Breast epithelium (tissue), 4 donors: Measurements from ENCODE around the gene ATP8B4. TPM values are rescaled to one million over a fixed set of nuclear protein-coding genes. Genes with fewer than 3 reads are reported as not detected.

Experiments
- DNase-seq, 2 donors: peaks; one replicate each; pipeline ENCODE4 v3.0.0-alpha.2; 2019; ENCODE audit warnings: low spot score in 2 of 2
- H3K27ac ChIP-seq, 2 donors: fragments of 200-600 bp; sonication (generic) in 1 of 2; one replicate each; pipeline ENCODE4 v1.5.1; 2016 to 2019; ENCODE audit warnings: mild to moderate bottlenecking in 1 of 2
- H3K27me3 ChIP-seq, 2 donors: fragments of 200-600 bp; sonication (generic) in 1 of 2; one replicate each; pipeline versions ENCODE4 v1.5.1 to v1.6.0; 2017 to 2019; ENCODE audit warnings: control low read depth in 1 of 2, mild to moderate bottlenecking in 1 of 2
- H3K36me3 ChIP-seq: fragments of 200-600 bp; one replicate; pipeline ENCODE4 v1.5.1; 2019
- H3K4me1 ChIP-seq, 2 donors: fragments of 200-600 bp; sonication (generic); one replicate each; pipeline ENCODE4 v1.5.1; 2016 to 2019; ENCODE audit warnings: control low read depth in 1 of 2
- H3K4me3 ChIP-seq, 3 donors: fragments of 200-600 bp; sonication (generic); 1 replicate in 2 of 3; 2 replicates in 1 of 3; pipeline ENCODE4 v1.5.1; 2016 to 2019; ENCODE audit warnings: mild to moderate bottlenecking in 3 of 3, moderate library complexity in 2 of 3
- H3K9me3 ChIP-seq, 2 donors: fragments of 200-600 bp; sonication (generic) in 1 of 2; one replicate each; pipeline ENCODE4 v1.5.1; 2016 to 2019; ENCODE audit warnings: control low read depth in 1 of 2
- POLR2A ChIP-seq: fragments of 450-650 bp; IDR thresholded peaks from one replicate; pipeline ENCODE4 v1.6.1; 2016; ENCODE audit warnings: antibody characterized with exemption, mild to moderate bottlenecking, moderate library complexity
- POLR2AphosphoS5 ChIP-seq, 3 donors: sonication (generic); formaldehyde crosslinking; IDR thresholded peaks; one replicate each; pipeline ENCODE4 v1.6.1; 2017; ENCODE audit warnings: antibody characterized with exemption in 3 of 3
- intact Hi-C: fragments of 100-400 bp; cut with DNase I; formaldehyde crosslinking; loops from one replicate; pipeline ENCODE4 v1.15.1; 2023; ENCODE audit warnings: low total_unique reads
- total RNA-seq, 3 donors: library from RNA; depleted of rRNA; stranded (reverse); fragments of >200 nt; gene quantifications; one replicate each; pipeline ENCODE4 v1.1.0, GENCODE V29; 2016
- TF ChIP-seq, protein P1 (sequence below), 3 donors: fragments of 450-650 bp; IDR thresholded peaks; one replicate each; pipeline ENCODE4 v1.5.1; 2016 to 2017; ENCODE audit warnings: antibody characterized with exemption in 3 of 3, mild to moderate bottlenecking in 3 of 3, moderate library complexity in 3 of 3

ATP8B4 gene
- total RNA-seq, 3 donors from 2014 or later, result 7.9 to 28.3 (median 9.5) TPM

DNA sequence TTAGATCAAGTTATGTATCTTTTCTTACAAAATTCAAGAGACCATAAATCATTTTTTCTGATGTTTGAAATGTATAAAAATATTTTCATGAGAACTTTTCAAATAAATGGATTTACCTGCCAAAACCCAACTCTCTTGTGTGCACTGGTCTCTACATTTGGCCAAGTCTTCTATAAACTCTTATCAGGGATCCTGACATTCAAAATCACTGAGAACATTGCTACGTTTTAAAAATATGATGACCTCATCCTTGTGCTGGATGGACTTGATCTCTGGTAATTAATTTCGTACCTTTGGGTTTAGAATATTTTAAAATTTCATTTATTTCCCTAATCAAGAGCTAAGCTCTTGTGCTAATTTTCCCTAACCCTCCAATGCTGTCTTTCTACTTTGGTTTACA is 127.4 kb downstream of the ATP8B4 start:
- Histone ChIP-seq H3K36me3 (no peaks in the 10 kb centered on the region), H3K9me3 (no peaks in the 10 kb centered on the region), H3K4me1 (no peaks in the 10 kb centered on the region), H3K27ac (no peak overlapping the region), H3K27me3 (no peaks in the 10 kb centered on the region), H3K4me3 (no peak overlapping the region)
- intact Hi-C loops, result no loop called here
- DNase-seq, result no peak
- TF ChIP-seq POLR2A (no peak), POLR2AphosphoS5 (IDR thresholded peaks at IDR 0.05) (no peak)
- TF ChIP-seq, protein P1, sequence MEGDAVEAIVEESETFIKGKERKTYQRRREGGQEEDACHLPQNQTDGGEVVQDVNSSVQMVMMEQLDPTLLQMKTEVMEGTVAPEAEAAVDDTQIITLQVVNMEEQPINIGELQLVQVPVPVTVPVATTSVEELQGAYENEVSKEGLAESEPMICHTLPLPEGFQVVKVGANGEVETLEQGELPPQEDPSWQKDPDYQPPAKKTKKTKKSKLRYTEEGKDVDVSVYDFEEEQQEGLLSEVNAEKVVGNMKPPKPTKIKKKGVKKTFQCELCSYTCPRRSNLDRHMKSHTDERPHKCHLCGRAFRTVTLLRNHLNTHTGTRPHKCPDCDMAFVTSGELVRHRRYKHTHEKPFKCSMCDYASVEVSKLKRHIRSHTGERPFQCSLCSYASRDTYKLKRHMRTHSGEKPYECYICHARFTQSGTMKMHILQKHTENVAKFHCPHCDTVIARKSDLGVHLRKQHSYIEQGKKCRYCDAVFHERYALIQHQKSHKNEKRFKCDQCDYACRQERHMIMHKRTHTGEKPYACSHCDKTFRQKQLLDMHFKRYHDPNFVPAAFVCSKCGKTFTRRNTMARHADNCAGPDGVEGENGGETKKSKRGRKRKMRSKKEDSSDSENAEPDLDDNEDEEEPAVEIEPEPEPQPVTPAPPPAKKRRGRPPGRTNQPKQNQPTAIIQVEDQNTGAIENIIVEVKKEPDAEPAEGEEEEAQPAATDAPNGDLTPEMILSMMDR (IDR thresholded peaks at IDR 0.05), result no peak

GRCh38 chr15:49990835-49991545 is 128.0 kb downstream of the ATP8B4 start:
- no peak overlapping the region for H3K4me3 ChIP-seq
- intact Hi-C loops, result no loop called here
- H3K36me3 ChIP-seq, result no peaks in the 10 kb centered on the region
- no peak overlapping the region for H3K27ac ChIP-seq
- TF ChIP-seq POLR2AphosphoS5 (IDR thresholded peaks at IDR 0.05) (no peak), POLR2A (no peak)
- TF ChIP-seq, protein P1 (IDR thresholded peaks at IDR 0.05), result no peak
- H3K9me3 ChIP-seq, result no peaks in the 10 kb centered on the region
- H3K4me1 ChIP-seq, result no peaks in the 10 kb centered on the region
- H3K27me3 ChIP-seq, result no peaks in the 10 kb centered on the region
- no peak for DNase-seq

GRCh38 chr15:49989498-49989897 is 129.5 kb downstream of the ATP8B4 start:
- intact Hi-C loops, result no loop called here
- Histone ChIP-seq H3K9me3 (no peaks in the 10 kb centered on the region), H3K36me3 (no peaks in the 10 kb centered on the region), H3K27me3 (no peaks in the 10 kb centered on the region), H3K4me1 (no peaks in the 10 kb centered on the region), H3K27ac (no peak overlapping the region), H3K4me3 (no peak overlapping the region)
- TF ChIP-seq POLR2A (no peak), POLR2AphosphoS5 (IDR thresholded peaks at IDR 0.05) (peak in 1 of 3 donors; percentile 30)
- TF ChIP-seq, protein P1 (IDR thresholded peaks at IDR 0.05), result no peak
- DNase-seq, result no peak

- Histone ChIP-seq H3K27me3 (no peaks in the 10 kb centered on the region), H3K4me1 (no peaks in the 10 kb centered on the region), H3K27ac (no peak overlapping the region), H3K36me3 (no peaks in the 10 kb centered on the region), H3K9me3 (no peaks in the 10 kb centered on the region), H3K4me3 (no peak overlapping the region)
- no peak for DNase-seq
- intact Hi-C loops, result no loop called here
- TF ChIP-seq POLR2A, result no peak
- TF ChIP-seq, protein P1 (IDR thresholded peaks at IDR 0.05), result no peak
- no peak for TF ChIP-seq POLR2AphosphoS5 (IDR thresholded peaks at IDR 0.05)
These were observed 130.3 kb downstream of the ATP8B4 start for GRCh38 chr15:49988766-49989165.

DNA sequence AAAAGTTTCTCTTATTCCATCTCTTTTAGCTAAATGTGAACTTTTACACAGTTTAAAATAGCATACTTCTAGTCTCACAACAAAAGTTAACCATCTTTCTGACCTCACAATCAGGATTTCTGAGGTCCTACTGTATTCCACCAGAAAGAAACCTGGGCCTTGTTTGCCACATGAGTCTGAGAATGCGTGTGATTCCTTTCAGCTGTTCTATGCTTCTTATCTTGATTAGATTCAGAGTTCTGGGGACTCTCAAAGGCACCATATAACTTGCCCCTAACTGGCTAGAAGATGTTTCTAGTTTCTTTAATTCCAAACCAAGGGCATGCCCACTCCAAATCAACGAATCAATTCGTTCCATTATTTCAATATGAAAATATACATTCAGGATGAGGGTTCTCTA is 131.1 kb downstream of the ATP8B4 start:
- no peak overlapping the region for H3K4me3 ChIP-seq
- H3K36me3 ChIP-seq, result no peaks in the 10 kb centered on the region
- H3K4me1 ChIP-seq, result no peaks in the 10 kb centered on the region
- TF ChIP-seq POLR2AphosphoS5 (IDR thresholded peaks at IDR 0.05) (no peak), POLR2A (no peak)
- TF ChIP-seq, protein P1 (IDR thresholded peaks at IDR 0.05), result no peak
- no peak overlapping the region for H3K27ac ChIP-seq
- no peak for DNase-seq
- H3K27me3 ChIP-seq, result no peaks in the 10 kb centered on the region
- intact Hi-C loops, result no loop called here
- H3K9me3 ChIP-seq, result no peaks in the 10 kb centered on the region
